GM12801 (cell line): ENCODE data around the gene PACSIN3.

Source experiments
- TF ChIP-seq, protein P1 (sequence below): IDR thresholded peaks from one replicate; pipeline ENCODE4 v1.5.1; 2011; ENCODE audit warnings: control low read depth; ENCODE audit not compliant: insufficient read length; ENCODE audit errors: extremely low read depth

PACSIN3 gene

DNA sequence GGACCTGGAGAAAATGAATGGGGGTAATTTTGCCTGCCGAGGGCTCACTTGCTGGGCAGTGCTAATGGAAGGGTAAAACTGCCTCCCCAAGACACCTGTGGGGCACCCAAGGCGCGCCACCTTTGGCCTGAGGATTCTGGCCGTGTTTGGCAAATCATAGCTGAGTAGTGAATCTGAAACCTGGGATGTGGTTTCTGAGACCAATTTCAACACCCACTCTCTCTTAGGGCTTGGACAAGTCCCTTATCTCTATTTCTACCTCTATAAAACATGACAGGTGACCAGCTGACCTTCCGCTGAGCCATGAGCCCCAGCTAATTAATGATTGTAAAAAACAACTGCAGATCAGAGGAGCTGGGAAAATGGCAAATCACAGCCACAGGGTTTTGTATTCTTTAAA is 1.5 kb upstream of the PACSIN3 start:
- TF ChIP-seq, protein P1, sequence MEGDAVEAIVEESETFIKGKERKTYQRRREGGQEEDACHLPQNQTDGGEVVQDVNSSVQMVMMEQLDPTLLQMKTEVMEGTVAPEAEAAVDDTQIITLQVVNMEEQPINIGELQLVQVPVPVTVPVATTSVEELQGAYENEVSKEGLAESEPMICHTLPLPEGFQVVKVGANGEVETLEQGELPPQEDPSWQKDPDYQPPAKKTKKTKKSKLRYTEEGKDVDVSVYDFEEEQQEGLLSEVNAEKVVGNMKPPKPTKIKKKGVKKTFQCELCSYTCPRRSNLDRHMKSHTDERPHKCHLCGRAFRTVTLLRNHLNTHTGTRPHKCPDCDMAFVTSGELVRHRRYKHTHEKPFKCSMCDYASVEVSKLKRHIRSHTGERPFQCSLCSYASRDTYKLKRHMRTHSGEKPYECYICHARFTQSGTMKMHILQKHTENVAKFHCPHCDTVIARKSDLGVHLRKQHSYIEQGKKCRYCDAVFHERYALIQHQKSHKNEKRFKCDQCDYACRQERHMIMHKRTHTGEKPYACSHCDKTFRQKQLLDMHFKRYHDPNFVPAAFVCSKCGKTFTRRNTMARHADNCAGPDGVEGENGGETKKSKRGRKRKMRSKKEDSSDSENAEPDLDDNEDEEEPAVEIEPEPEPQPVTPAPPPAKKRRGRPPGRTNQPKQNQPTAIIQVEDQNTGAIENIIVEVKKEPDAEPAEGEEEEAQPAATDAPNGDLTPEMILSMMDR = no peak

DNA sequence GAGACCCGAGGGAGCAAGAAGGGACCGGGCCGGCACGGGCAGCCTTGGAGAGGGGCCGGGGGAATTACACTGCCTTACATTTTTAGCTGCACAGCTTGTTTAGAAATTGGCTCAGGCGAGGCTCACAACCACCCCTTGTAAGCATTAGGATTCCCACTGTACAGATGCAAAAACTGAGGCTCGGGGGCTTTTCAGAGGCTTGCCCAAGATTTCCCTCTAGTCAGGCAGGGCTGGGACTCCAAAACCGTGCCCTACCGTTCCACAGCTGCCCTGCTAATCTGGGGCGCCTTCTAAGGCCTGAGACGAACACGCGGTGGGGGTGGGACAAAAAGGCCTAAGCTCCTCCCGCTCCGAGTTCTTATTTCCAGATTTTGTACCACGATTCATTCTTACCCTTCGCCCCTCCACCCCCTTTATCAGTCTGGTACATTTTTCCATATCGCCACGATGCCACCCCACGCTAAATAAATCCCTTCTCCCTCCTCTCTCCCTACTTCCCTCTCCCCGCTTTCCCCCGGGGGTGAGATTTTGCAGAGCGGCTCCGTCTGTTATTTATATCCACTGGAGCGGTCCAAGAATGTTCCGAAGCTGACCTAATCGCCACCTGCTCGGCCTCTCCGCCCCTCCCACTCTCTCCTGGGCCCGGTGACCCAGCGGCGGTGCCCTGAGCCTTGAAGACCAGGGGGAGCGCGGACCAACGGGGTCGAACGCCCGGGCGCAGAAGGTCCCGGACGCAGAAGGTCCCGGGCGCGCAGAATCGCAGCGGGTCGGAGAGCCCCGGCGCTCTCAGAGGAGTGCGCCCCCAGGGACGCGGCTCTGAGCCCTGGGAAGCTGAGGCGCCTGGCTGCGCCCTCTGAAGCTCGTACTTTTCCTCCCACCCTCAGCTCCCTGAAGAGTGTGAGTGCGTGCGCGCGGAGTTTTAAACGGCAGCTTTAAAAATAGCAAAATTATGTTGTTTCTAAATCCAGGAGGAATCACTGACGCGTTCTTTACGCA is 764 bp upstream of the PACSIN3 start:
- TF ChIP-seq, protein P1 = no peak

DNA sequence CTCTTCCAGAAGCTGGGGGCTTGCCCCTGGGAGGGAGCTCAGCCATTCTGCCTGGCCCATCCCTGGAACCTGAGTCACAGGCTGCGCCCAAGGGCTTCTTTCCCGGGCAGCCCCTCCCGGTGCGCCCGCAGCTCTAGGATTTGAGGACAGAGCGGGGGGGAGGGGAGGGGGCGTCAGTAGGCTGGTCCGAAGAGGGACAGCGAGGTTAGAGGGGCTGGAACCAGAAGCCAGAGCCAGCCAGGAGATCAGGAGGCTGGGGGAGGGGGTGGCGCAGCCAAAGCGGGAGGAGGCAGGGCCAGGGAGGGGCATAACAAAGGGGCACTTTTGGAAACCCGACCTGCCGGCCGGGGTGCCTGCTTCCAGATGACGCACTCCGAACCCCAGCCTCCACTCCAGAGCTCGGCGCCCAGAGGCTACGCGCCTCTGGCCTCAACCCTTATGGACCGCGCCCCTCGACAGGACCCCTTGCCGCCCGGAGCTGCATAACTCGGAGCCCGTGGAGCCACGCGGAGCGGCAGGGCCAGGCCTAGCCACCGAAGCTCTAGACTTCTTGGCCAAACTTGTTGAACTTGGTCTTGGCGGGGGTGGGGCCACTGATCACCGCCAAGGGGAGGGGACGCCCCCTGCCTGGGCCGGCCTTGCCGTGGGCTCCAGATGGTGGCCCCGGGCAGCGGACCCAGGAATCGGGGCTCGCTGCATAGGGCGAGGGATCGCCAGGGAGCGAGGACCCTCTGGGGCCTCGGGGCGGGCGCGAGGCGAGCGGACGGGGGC is 744 bp downstream of the PACSIN3 start:
- TF ChIP-seq, protein P1 = no peak

DNA sequence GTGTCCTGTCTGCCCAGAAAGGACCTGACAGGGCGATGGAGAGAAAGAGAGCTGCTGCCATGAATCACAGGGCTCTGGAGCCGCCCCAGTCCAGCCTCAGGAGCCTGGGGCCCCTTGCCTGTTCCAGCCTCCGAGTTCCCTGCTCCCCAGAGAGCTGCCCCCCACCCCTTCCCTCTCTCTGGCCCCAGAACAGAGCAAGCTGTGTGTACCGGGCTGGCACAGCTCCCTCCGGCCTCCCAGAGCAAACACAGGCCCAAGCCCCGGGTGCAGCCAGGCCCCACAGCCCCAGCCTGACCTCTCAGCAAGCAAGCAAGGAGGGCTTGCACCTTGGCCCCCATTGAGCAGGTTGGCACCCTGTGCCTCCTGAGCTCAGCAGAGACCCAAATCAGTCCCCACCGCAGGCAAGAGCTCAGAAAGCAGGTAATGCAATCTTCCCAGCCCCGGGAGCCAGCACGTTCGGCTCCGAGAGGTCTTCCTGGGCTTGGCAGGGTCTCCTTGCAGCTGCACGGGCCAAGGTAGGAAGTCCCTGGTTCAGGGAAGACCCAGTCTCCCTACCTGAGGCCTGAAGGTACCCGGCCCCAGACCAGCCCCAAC is 1.4 kb downstream of the PACSIN3 start:
- TF ChIP-seq, protein P1 = no peak

DNA sequence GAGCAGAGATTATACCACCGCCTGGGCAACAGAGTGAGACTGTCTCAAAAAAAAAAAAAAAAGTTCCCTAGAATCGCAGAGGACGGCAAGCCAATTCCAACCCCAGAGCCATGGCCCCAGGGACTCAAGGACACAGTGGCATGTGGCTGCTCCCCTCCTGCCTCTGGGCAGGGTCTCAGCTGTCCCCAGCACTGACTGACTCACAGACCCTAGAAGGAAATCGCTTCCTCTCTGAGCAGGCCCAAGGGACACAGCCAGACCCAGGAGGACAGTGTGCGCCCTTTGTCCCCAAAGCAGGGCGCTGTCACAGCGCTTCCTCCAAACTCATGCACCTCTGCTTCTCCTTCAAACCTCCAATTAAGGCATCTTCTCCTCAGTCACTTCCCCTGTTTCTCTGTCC is 2.3 kb downstream of the PACSIN3 start:
- TF ChIP-seq, protein P1 = no peak

DNA sequence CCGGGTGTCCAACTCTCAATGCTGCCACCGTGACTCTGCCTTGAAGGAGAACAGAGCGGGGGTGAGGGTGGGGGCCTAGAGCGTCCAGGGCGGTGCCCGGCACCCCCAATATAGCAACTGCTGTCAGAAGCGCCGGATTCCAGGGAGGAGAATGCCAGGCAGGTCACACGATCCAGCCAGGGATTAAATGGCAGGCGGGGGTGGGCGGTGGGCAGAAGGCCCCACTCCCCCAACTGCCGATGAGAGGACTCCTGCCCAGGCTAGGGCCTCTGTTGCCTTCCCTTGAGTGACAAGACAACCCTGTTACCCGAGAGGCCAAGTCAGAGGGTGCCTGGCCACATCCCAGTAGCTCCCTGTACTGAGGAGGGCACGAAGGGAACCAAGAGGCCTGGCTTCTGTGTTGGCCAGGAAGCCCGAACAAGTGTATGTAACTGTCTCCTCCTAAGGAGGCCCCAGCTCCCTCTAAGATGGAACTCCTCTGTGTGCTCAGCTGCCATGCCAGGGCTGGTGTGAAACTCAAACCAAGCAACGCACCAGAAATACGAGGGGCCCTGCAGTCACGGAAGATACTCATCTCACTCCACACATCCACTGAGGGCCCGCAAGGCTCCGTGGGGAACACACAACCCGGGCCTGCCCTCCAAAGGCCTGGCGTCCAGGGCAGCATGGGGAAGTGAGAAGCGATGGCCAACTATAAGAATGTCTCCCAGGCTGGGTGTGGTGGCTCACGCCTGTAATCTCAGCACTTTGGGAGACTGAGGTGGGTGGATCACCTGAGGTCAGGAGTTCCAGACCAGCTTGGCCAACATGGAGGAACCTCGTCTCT is 3.0 kb downstream of the PACSIN3 start:
- TF ChIP-seq, protein P1 = no peak
